Caco-2 (cell line): ENCODE data around the gene MBNL2. TPM values are rescaled to one million over a fixed set of nuclear protein-coding genes. Genes with fewer than 3 reads are reported as not detected.

Experiments
- BruUV-seq: library from RNA; stranded (reverse); fragments of 400-500 nt; replicated peaks from 2 replicates; lab custom pipeline; 2021; lab: Mats Ljungman, UMichigan
- CTCF ChIA-PET: fragments of 300-600 bp; sonication (Branson Sonifier 250); formaldehyde crosslinking; loops from one replicate; lab custom pipeline; 2022; ENCODE audit warnings: antibody characterized with exemption; lab: Charles Lee
- POLR2A ChIA-PET: fragments of 300-600 bp; sonication (Branson Sonifier 250); formaldehyde crosslinking; loops from one replicate; lab custom pipeline; 2022; ENCODE audit warnings: antibody characterized with exemption; lab: Charles Lee
- DNase-seq, 2 experiments: peaks; one replicate each; pipeline versions ENCODE4 v3.0.0 to v3.0.0-alpha.2; 2020 to 2022
- H3K27me3 ChIP-seq: replicated peaks from 2 replicates; pipeline ENCODE4 v1.6.0; 2011; ENCODE audit warnings: low read length; ENCODE audit not compliant: control insufficient read depth, insufficient read depth
- H3K36me3 ChIP-seq: 2 replicates; pipeline ENCODE4 v1.5.1; 2011; ENCODE audit warnings: low read length; ENCODE audit not compliant: control insufficient read depth, insufficient read depth
- H3K4me1 ChIP-seq: fragments of 250-450 bp; sonication (Bioruptor Pico); 2 replicates; pipeline ENCODE4 v1.5.1; 2020; ENCODE audit warnings: mild to moderate bottlenecking
- H3K4me3 ChIP-seq: 2 replicates; pipeline ENCODE4 v1.5.1; 2011; ENCODE audit warnings: low read depth, mild to moderate bottlenecking, control low read depth, low read length
- H3K9me3 ChIP-seq: fragments of 250-450 bp; sonication (Bioruptor Pico); 2 replicates; pipeline ENCODE4 v1.5.1; 2020; ENCODE audit warnings: mild to moderate bottlenecking, moderate library complexity
- H3K27ac Mint-ChIP-seq: one replicate; pipeline ENCODE4 v1.8.0; 2022; ENCODE audit warnings: mixed read lengths; ENCODE audit not compliant: unreplicated experiment
- H3K27me3 Mint-ChIP-seq: one replicate; pipeline ENCODE4 v1.8.0; 2022; ENCODE audit warnings: mixed read lengths; ENCODE audit not compliant: insufficient read depth, unreplicated experiment
- H3K36me3 Mint-ChIP-seq: one replicate; pipeline ENCODE4 v1.8.0; 2022; ENCODE audit warnings: mild to moderate bottlenecking, mixed read lengths; ENCODE audit not compliant: insufficient read depth, unreplicated experiment
- H3K4me1 Mint-ChIP-seq: one replicate; pipeline ENCODE4 v1.8.0; 2022; ENCODE audit warnings: low read depth, mixed read lengths; ENCODE audit not compliant: unreplicated experiment
- H3K4me3 Mint-ChIP-seq: one replicate; pipeline ENCODE4 v1.8.0; 2022; ENCODE audit warnings: mild to moderate bottlenecking, moderate library complexity, mixed read lengths; ENCODE audit not compliant: unreplicated experiment
- H3K9me3 Mint-ChIP-seq: one replicate; pipeline ENCODE4 v1.8.0; 2022; ENCODE audit warnings: mixed read lengths; ENCODE audit not compliant: unreplicated experiment
- CTCF ChIP-seq, 2 experiments: fragments of 200-600 bp in 1 of 2; IDR thresholded peaks; 1 replicate in 1 of 2; 2 replicates in 1 of 2; pipeline versions ENCODE4 v1.5.1 to v1.8.0; 2011 to 2022; ENCODE audit warnings: antibody characterized with exemption in 1 of 2, control low read depth in 1 of 2, inconsistent platforms in 1 of 2, low read depth in 1 of 2, low read length in 1 of 2, mild to moderate bottlenecking in 1 of 2, moderate library complexity in 1 of 2; ENCODE audit not compliant: insufficient read depth in 1 of 2, severe bottlenecking in 1 of 2, unreplicated experiment in 1 of 2
- intact Hi-C: fragments of 100-400 bp; cut with micrococcal nuclease; formaldehyde crosslinking; loops from one replicate; pipeline ENCODE4 v1.10.0; 2022; ENCODE audit not compliant: unreplicated experiment
- total RNA-seq: library from RNA; stranded (reverse); gene quantifications from 2 replicates; pipeline ENCODE4 v1.2.3, GENCODE V29; 2022

The MBNL2 gene
- total RNA-seq, 1 experiment from 2014 or later = 41.6 TPM

GRCh38 chr13:97220151-97220900 is 1.8 kb upstream of the MBNL2 start:
- no peaks in the 10 kb centered on the region for H3K36me3 ChIP-seq
- no TSS peak for BruUV-seq
- no peak for DNase-seq
- Mint-ChIP-seq H3K36me3 (peaks cover 12% of the 10 kb centered on the region), H3K4me3 (peak overlapping the region; percentile 0), H3K27me3 (no peaks in the 10 kb centered on the region), H3K4me1 (peaks cover 28% of the 10 kb centered on the region), H3K27ac (peak overlapping the region; percentile 6), H3K9me3 (peaks cover 9% of the 10 kb centered on the region)
- H3K4me1 ChIP-seq = peaks cover 27% of the 10 kb centered on the region
- ChIA-PET POLR2A (no interaction called here), CTCF (interaction anchor here (1.1 kb wide), 1 partner anchor 110 kb away, joined by 5 read pairs; no protein-coding TSS in a partner anchor)
- H3K9me3 ChIP-seq = no peaks in the 10 kb centered on the region
- no peaks in the 10 kb centered on the region for H3K27me3 ChIP-seq
- H3K4me3 ChIP-seq = no peak overlapping the region
- no peak for TF ChIP-seq CTCF (IDR thresholded peaks at IDR 0.05; ENCODE audit: insufficient read depth in 1 of 2, low read depth in 1 of 2, low read length in 1 of 2, severe bottlenecking in 1 of 2, unreplicated experiment in 1 of 2)
- intact Hi-C loops = no loop called here

GRCh38 chr13:97221046-97221445 is 1.1 kb upstream of the MBNL2 start:
- intact Hi-C loops = no loop called here
- Histone ChIP-seq H3K9me3 (no peaks in the 10 kb centered on the region), H3K4me3 (no peak overlapping the region), H3K4me1 (peaks cover 32% of the 10 kb centered on the region), H3K36me3 (no peaks in the 10 kb centered on the region), H3K27me3 (no peaks in the 10 kb centered on the region)
- no peak for TF ChIP-seq CTCF (IDR thresholded peaks at IDR 0.05; ENCODE audit: insufficient read depth in 1 of 2, low read depth in 1 of 2, low read length in 1 of 2, severe bottlenecking in 1 of 2, unreplicated experiment in 1 of 2)
- Mint-ChIP-seq H3K9me3 (peaks cover 9% of the 10 kb centered on the region), H3K27ac (no peak overlapping the region), H3K36me3 (peaks cover 12% of the 10 kb centered on the region), H3K4me3 (no peak overlapping the region), H3K27me3 (no peaks in the 10 kb centered on the region), H3K4me1 (peaks cover 35% of the 10 kb centered on the region)
- ChIA-PET POLR2A (no interaction called here), CTCF (interaction anchor here (1.1 to 1.9 kb wide), 2 partner anchors 8 to 111 kb away, joined by 5 to 6 read pairs; no protein-coding TSS in a partner anchor)
- DNase-seq = no peak
- BruUV-seq = no TSS peak

- peaks cover 35% of the 10 kb centered on the region for H3K4me1 Mint-ChIP-seq
- no peak overlapping the region for H3K4me3 ChIP-seq
- H3K4me3 Mint-ChIP-seq = no peak overlapping the region
- no peaks in the 10 kb centered on the region for H3K9me3 ChIP-seq
- no peak for TF ChIP-seq CTCF (IDR thresholded peaks at IDR 0.05; ENCODE audit: insufficient read depth in 1 of 2, low read depth in 1 of 2, low read length in 1 of 2, severe bottlenecking in 1 of 2, unreplicated experiment in 1 of 2)
- no peak for DNase-seq
- H3K9me3 Mint-ChIP-seq = peaks cover 9% of the 10 kb centered on the region
- H3K27me3 Mint-ChIP-seq = no peaks in the 10 kb centered on the region
- no TSS peak for BruUV-seq
- H3K36me3 ChIP-seq = no peaks in the 10 kb centered on the region
- ChIA-PET CTCF (interaction anchor here (0.5 to 3.8 kb wide), 6 partner anchors 9 to 212 kb away, joined by 3 to 38 read pairs (median 6); no protein-coding TSS in a partner anchor), POLR2A (interaction anchor here (0.8 to 1.8 kb wide), 4 partner anchors 36 to 123 kb away, joined by 3 to 7 read pairs (median 4); no protein-coding TSS in a partner anchor)
- peaks cover 12% of the 10 kb centered on the region for H3K36me3 Mint-ChIP-seq
- intact Hi-C loops = no loop called here
- H3K27ac Mint-ChIP-seq = peak overlapping the region; percentile 89
- peaks cover 36% of the 10 kb centered on the region for H3K4me1 ChIP-seq
- no peaks in the 10 kb centered on the region for H3K27me3 ChIP-seq
Observed at GRCh38 chr13:97221466-97221865, 667 bp upstream of the MBNL2 start.
